Hypothalamus (tissue), 51 donors: ENCODE measurements around the gene ITGA1.
A peak's percentile ranks its signal among the peaks of the same experiment; 100 is the strongest.
"Not testable (repeated sequence)": the region's sequence is repeated elsewhere in the genome, so short reads cannot be mapped to it uniquely, and the experiment has no call there.

Source experiments
- DNase-seq, 51 donors: peaks; one replicate each; lab custom pipeline; 2025; lab: John Stamatoyannopoulos, UW

Gene ITGA1

DNA sequence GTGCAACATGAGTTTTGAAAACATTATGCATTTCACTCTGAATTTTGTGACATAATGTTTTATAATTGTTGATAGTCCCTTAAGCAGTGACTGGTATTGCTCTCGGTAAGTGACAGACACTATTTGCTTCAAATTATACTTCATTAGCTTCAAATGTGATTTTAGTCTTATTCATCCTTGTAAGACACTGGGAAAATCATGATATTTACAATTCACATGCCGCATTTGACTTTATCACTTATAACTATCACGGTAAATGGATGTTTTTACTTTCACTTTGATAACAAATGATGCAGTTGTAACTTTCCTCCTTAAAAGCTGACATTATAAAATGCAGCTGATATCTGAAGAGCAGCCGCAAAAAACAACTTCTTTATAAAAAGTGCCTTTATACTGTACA lies 157.3 kb downstream of the ITGA1 start:
- DNase-seq = no peak

DNA sequence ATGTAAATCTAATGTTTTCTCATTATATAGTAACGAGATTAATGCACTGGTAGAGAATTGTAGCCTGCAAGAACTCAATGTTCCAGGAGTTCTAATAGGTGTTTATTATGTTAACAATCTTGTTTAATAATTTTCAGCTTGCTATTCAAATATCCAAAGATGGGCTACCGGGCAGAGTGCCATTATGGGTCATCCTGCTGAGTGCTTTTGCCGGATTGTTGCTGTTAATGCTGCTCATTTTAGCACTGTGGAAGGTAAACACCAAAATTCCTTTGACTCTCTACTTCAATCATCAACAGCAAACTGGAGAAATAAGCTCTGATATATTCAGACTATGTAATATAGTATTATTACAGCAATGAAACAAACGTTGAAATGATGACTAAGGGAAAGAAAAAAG lies 159.5 kb downstream of the ITGA1 start:
- no peak for DNase-seq

DNA sequence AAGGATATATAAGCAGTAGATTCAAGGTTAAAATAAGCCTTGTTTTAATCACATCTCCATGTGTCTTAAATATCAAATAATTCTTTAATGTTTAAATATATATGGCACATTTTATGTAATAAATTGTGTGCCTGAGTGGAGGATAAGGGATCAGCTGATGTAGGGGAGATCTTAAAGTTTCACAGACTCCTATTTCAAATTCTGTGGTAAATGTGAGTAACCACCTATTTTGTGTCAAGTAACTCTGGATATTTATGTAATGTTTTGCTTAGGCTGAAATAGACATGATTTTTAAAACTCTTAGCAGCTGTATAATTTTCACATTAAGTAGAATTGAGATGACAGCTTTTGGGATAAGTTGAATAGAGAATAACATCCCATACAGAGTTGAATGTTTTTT lies 160.1 kb downstream of the ITGA1 start:
- DNase-seq = no peak

DNA sequence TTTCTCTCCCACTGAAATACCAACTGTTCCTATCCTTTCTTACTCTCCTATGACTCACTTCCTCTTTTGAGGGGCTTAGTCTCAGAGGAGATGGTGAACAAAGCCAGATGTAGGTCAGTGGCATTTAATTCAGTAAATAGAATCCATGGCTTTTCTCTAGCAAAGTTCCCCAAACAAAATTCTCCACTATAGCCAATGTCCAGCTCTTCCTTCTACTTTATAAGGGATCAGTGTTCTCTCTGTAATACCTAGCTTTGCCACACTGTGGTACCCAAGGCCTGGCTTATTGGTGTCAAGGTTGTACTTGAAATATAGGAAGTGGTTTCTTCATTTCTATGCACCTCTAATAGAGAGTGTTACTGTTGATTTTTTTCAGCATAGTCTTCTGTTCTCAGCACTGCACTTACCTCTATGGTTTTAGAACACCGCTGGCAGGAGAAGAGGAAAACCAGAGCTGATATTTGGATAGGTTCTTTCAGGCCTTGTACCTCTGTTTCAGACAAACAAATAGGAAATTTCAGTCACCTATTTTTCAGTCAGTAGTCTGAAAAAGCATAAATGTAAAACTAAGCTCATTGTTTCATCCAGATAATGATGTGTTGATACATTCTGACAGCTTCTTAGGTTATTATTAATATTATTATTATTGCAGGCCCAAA lies 160.8 kb downstream of the ITGA1 start:
- peak in 35 of 51 donors; percentile 0 to 78 (median 21) for DNase-seq

DNA sequence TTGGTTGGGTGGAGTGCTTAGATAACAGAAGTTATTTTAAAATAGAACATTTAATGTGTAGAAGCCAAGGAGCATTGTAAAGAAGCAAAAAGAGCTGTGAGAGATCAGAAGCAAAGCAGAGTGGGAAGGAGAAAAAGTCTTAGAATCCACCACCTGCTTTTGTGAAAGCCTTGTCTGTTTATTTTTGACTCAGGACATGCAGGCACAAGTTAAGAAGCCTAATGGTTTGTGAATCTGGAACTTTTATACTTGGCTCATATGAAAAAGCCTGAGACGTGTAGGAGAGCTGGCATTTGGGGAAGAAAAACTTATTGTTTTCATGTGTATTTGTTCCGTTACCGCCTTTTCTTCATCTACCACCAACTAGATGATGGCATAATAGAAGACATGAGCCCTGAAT lies 163.0 kb downstream of the ITGA1 start:
- no peak for DNase-seq

DNA sequence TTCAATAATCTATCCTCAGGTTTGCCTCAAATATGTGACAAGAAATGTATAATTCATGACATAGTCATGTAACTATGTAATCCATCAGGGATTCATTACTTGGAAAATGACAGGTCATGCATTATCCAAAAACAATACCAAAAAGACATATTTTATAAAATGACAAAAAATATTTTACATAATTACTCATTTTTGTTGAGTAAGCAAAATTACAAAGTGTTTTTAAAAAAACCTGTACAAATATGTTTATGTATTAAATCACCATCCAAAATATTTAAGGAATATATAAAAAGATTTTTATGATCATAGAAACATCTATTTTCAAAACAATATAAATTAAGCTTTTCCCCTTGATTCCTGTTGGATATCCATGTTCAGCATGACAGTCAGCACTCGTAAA lies 164.8 kb downstream of the ITGA1 start:
- no peak for DNase-seq

DNA sequence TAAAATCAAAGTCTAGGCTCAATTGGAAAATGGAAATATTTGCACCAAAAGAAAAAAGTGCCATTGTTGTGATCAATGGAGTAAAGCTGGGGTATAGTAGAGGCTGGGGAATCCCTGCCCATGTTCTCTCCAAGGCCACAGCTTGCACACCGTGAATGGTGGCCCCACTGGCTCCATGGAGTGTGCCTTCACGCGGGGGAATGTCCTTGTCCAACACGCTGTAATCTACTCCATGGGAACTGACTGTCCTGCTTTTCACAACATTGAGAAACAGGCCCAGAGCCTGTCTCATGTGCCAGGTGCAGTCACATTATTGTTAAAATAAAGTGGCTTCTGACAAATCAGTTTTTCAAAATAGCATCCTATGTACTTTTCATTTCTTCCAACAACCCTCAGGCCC lies 168.3 kb downstream of the ITGA1 start:
- no peak for DNase-seq

DNA sequence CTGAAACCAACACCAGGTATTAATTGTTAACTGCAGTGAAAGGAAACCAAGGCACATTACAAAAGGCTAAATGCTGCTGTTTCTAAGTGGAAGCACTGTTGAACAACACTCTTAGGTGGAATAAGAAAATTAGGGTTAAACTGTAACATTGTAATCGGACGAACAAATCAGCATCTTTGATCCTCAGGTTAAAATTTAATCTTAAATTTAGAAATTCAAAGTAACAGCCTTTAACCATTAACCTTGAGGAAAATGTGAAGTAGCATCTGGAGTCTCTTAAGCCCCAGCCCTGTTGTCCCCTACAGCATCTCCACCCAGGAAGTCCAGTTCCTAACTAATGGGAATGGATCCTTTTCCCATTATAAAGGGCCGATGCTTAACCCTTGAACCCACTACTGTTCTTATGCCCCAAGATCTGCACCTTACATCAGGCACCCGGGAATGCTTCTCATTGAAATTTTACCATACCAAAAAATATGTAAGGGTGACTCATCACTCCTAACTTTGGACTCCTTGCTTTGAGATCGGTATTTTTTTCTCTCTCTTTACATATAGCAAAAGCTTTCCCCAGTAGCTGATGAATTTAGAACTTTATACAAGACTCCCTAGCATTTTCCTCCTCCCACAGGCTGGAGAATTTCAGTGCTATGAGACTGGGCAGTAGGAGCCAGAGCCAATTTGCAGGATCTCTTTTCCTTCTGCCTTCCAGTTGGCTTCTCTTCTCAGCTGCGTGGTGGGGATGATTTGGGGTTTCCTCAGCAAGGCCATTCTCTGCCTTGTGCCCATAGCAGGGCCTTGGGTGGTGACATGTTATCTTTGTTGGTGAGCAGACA lies 169.4 kb downstream of the ITGA1 start:
- no peak for DNase-seq

DNA sequence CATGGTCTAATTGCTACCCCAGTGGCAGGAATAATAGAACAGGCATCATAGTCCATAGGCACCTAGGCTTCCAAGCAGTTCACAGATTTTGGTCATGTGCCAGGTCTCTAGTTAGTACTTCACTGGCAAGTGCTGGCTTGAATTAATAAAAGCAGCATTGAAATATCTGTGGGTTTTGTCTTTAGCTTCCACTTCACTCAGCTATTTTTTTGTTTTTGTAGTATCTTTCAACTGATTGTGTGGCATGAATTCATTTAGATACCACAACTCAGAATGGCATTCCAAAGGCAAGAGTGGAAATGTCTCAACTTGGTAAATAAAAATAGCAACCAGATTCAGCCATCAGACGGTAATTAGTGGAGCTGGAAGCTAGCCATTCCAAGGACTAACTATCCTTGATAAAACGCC lies 173.6 kb downstream of the ITGA1 start:
- DNase-seq = no peak

DNA sequence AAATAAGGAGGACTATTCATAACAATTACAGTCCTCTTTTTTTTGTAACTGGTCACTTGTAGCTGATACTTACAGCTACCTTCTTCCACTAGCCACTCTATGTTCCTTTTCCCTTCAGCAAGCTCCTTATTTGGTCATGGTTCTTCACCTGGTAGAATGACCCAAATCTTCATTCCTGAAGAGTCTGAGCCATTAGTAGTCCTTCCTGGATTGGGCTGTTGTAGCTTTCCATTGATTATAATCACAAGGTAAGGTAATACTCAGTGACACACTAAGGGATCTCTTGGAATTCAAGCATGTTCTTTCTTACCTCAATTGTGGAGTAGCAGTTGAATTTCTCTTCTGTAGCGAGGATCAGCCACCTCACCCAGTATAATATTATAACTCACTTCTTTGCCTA lies 175.9 kb downstream of the ITGA1 start:
- no peak for DNase-seq

DNA sequence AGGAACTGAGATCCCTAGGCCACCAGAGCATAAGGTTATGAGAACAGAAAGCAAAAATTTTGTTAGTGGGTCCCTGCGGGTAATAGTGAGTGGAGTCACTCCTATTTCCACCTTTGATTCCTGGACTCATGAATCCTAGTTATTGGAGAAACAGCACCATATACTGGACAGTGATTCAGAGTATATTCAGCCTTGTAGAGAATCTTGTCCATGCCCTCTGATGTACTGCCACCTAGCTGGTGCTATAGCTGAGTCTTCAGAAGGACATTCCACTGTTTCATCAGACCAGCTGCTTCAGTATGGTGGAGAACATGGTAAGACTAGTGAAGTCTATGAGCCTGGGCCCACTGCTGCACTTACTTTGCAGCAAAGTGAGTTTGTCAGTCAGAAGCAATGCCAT lies 176.4 kb downstream of the ITGA1 start:
- DNase-seq = no peak

DNA sequence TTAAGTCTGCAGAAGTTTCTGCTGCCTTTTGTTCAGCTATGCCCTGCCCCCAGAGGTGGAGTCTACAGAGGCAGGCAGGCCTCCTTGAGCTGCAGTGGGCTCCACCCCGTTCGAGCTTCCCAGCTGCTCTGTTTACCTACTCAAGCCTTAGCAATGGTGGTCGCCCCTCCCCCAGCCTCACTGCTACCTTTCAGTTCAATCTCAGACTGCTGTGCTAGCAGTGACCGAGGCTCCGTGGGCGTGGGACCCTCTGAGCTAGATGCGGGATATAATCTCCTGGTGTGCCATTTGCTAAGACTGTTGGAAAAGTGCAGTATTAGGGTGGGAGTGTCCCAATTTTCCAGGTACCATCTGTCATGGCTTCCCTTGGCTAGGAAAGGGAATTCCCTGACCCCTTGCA lies 188.4 kb downstream of the ITGA1 start:
- DNase-seq = not testable (repeated sequence)

DNA sequence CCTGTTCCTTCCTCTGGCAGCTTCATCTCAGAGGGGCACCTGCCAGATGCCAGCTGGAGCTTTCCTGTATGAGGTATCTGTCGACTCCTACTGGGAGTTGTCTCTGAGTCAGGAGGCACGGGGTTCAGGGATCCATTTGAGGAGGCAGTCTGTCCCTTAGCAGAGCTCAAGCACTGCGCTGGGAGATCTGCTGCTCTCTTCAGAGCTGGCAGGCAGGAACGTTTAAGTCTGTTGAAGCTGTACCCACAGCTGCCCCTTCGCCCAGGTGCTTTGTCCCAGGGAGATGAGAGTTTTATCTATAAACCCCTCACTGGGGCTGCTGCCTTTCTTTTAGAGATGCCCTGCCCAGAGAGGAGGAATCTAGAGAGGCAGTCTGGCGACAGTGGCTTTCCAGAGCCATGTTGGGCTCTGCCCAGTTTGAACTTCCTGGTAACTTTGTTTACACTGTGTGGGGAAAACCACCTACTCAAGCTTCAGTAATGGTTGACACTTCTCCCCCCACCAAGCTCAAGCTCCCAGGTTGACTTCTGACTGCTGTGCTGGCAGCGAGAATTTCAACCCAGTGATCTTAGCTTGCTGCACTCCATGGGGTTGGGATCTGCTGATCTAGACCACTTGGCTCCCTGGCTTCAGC lies 189.7 kb downstream of the ITGA1 start:
- DNase-seq = no peak

DNA sequence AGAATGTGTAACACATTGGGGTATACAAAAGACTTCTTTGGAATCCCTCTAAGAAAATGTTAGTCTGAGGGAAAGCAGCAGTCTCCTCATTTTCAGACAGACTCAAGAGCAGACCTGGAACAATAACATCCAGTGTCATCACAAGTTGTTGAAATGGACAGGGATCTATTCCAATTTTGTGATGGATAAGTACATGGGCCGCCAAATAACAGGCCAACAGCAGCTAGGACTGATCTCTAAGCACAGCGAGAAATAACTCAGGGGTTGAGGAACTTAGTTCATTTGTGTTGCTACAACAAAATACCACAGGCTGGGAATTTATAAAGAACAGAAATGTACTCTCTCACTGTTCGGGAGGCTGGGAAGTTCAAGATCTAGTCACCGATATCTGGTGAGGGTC lies 193.8 kb downstream of the ITGA1 start:
- no peak for DNase-seq

DNA sequence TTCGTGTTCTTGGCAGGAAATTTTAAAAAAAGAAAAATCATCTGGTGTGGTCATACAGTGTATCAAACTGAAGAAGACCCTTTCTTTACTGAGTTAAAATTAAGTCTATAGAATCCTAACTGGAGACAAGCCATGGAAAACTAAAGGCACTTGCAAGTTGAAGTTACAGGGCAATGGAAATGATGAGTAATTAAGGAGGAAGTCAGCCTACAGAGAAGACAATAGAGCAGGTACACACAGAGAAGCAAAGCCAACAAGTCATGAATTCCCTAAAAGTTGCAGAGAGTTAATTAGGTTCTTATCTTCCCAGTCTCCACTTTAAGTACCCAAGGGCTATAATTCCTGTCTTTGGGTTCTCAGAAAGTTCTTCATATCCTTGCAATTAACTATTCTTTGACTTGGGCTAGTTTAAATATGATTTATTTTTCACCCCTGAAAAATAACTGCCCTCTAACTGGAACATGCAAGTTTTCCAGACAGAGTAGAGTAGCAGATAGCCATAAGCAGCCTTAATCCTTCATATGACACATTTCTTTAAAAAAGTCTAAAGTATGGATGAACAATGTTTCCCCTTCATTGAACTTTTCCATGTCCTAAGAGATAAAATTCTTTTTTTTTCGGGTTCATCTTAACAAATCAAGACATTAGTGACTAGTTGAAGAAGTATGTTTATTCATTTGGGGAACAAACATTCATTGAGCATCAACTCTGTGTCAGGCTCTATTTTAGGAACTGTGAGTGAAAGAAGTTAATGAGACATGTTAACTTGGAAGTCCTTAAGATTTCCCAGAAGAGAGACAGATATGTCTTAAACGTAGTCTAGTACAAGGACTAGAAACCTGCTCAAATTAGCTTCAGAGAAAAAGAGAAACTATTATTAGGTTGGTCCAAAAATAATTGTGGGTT lies 196.3 kb downstream of the ITGA1 start:
- no peak for DNase-seq

DNA sequence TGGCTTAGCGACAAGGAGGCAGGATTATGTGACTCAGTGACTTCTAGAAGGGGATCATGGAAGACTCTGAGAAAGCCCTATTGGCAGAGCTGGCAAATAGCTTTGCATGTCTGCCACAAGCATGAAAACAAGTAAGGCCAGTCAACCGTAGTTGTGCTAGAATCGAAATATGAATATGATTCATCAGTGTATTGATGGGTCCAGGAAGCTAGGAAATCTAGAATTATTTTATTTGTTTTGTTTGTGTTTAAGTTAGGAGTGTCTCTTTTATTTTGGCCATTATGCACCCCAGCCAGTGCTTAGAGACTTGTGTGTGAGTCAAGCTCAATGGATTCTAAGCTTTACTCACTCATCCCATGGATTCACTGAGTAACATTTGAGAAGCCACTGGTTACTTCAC lies 197.6 kb downstream of the ITGA1 start:
- DNase-seq = no peak

DNA sequence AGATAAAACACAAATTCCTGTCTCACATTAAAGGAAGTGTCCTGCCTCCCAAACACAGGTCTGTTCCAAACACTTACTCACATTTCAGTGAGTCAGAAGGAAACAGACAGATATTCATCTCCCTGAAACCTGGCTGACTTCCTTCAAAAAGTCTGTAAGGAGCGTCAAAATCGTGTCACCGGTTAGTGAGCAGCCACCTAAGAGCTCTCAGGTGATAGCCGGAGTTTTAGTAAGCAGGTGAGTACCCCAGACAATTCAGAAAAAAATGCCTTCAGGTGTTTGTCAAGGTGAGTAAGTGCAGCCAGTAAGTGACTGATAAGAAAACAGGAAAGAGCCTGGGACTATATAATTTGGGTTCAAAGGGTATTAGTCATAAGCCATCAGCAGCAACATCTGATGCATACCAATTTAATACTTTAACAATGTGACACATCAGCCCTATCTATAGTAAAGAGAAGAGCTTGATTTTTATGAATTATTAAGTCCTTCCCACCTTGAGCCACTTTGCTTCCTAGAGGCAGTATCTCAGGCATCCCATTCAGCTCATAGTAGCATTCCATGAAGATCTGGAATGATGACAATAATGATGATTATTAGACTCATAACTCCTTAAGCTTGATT lies 200.1 kb downstream of the ITGA1 start:
- no peak for DNase-seq

DNA sequence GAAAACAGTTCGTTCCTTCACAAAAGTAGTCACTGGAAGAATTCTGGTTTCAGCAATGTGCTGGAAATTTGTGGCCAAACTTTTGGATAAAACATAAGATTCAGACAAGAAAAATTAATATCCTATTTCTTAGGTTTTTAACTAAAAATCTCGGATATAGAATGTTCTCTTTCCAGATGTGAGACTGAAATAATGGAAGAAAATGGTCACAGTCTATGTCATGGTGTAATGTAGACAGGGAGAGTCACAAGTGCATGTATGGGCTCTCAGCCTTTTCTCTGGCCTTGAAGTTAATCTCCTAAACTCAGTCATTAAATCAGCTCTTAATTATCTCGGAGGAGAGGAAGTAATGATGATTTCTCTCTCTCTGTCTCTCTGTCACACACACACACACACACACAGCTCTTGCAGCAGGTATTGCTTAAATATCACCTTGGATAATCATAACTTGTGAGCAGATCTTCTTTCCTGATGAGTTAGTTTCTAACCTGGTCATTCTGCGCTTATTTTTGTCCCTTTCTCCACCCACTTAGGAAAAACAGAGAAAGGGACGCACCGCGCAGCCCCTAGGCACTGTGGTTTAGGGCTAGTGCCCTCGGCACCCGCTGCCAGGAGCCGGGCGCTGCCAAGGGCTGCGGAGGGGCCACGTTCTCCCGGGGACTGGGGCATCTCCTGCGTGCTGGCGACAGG lies 200.8 kb downstream of the ITGA1 start:
- DNase-seq = peak in 3 of 51 donors; percentile 1 to 37 (median 28)

DNA sequence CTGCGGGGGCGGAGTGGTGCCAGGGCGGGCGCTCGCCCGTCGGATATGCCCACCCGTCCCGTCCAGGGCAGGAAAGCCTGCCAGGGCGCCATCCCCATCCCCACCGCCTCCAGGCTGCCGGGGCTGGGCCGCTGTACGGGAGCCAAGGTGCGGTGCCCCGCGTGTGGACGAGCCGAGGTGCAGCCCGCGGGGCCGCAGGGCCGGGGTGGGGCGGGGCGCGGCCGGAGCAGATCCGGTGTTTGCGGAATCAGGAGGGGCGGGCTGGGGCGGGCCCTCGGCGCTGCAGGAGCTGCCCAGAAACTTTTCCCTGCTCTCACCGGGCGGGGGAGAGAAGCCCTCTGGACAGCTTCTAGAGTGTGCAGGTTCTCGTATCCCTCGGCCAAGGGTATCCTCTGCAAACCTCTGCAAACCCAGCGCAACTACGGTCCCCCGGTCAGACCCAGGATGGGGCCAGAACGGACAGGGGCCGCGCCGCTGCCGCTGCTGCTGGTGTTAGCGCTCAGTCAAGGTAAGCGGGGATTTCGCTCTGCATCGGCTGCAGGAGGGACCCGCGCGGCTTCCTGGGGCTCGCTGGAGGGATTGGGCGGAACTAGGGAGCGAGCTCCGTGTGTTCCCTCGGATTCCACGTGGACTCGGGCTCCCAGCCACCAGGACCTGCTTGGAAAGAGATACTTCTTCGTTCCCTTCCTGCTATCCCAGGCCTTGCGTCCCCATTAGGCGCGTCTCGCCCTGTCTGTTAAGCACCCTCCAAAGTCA lies 201.5 kb downstream of the ITGA1 start, which contains the start of gene ITGA2:
Gene ITGA2, plus strand, starts transcription at position 328 of the 756 bp plus-strand sequence. Its CDS starts 117 bp downstream, at position 445.
- DNase-seq = peak in 32 of 51 donors; percentile 4 to 65 (median 34)
